Ovary (tissue), 3 donors: ENCODE results near the gene MRPL38.

Experiments used
- EP300 ChIP-seq: sonication (generic); formaldehyde crosslinking; IDR thresholded peaks from one replicate; pipeline ENCODE4 v1.6.1; 2017; ENCODE audit warnings: antibody characterized with exemption
- TF ChIP-seq, protein P1 (sequence below), 3 donors: fragments of 450-650 bp in 2 of 3; fragments of 200-600 bp in 1 of 3; IDR thresholded peaks; one replicate each; pipeline versions ENCODE4 v1.5.1 to v1.8.0; 2016 to 2022; ENCODE audit warnings: antibody characterized with exemption in 3 of 3, mild to moderate bottlenecking in 1 of 3
- donor health status: DM: no; HTN: no; CAD: no.

DNA sequence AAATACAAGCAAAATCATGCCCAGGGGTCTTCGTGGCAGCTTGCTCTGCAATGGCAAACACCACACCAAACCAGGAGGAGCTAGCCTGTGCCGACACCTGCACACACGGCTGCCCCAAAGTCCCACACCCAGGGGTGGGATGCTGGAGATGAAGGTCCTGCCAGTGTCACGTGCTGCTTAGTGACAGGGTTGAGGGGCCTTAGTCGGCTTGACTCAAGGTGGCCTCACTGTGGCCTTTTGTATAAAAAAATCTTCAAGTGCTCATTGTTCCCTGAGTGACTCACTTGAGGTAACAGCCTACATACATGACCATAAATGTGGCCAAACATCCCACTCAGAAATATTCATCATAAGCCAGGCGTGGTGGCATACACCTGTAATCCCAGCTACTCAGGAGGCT lies 15.2 kb downstream of the MRPL38 start:
- TF ChIP-seq, protein P1, sequence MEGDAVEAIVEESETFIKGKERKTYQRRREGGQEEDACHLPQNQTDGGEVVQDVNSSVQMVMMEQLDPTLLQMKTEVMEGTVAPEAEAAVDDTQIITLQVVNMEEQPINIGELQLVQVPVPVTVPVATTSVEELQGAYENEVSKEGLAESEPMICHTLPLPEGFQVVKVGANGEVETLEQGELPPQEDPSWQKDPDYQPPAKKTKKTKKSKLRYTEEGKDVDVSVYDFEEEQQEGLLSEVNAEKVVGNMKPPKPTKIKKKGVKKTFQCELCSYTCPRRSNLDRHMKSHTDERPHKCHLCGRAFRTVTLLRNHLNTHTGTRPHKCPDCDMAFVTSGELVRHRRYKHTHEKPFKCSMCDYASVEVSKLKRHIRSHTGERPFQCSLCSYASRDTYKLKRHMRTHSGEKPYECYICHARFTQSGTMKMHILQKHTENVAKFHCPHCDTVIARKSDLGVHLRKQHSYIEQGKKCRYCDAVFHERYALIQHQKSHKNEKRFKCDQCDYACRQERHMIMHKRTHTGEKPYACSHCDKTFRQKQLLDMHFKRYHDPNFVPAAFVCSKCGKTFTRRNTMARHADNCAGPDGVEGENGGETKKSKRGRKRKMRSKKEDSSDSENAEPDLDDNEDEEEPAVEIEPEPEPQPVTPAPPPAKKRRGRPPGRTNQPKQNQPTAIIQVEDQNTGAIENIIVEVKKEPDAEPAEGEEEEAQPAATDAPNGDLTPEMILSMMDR (IDR thresholded peaks at IDR 0.05): no peak
- no peak for TF ChIP-seq EP300
